GM18526 (cell line): Measurements from ENCODE around the gene MID2.

Experiments used
- POLR2A ChIP-seq: IDR thresholded peaks from 3 replicates; pipeline ENCODE4 v1.6.1; 2011; ENCODE audit not compliant: insufficient read length; ENCODE audit errors: extremely low read depth

MID2 gene

GRCh38 chrX:107825698-107826237, at the start of gene MID2:
Gene MID2, plus strand, starts transcription at chrX:107825866. Its CDS starts 561 bp downstream, at chrX:107826427.
- TF ChIP-seq POLR2A, result no peak

- no peak for TF ChIP-seq POLR2A
Observed at GRCh38 chrX:107776649-107777535, 48.8 kb upstream of the MID2 start.

- no peak for TF ChIP-seq POLR2A
Observed at GRCh38 chrX:107777536-107777832, 48.2 kb upstream of the MID2 start, which contains the start of gene NCBP2L. Gene NCBP2L, plus strand, starts transcription at chrX:107777733. Its CDS starts 16,488 bp downstream, at chrX:107794221.

- no peak for TF ChIP-seq POLR2A
Observed at GRCh38 chrX:107780525-107780924, 45.1 kb upstream of the MID2 start.

- no peak for TF ChIP-seq POLR2A
Observed at GRCh38 chrX:107787827-107788226, 37.8 kb upstream of the MID2 start.

- no peak for TF ChIP-seq POLR2A
Observed at GRCh38 chrX:107804427-107804826, 21.2 kb upstream of the MID2 start.

- TF ChIP-seq POLR2A, result no peak
Observed at GRCh38 chrX:107805179-107805578, 20.5 kb upstream of the MID2 start.

GRCh38 chrX:107818900-107819521, 6.7 kb upstream of the MID2 start:
- TF ChIP-seq POLR2A, result no peak

- TF ChIP-seq POLR2A, result no peak
Observed at GRCh38 chrX:107823042-107823441, 2.6 kb upstream of the MID2 start.

- no peak for TF ChIP-seq POLR2A
Observed at GRCh38 chrX:107823456-107823855, 2.2 kb upstream of the MID2 start.

GRCh38 chrX:107826238-107827029, 768 bp downstream of the MID2 start:
- TF ChIP-seq POLR2A, result no peak

GRCh38 chrX:107827030-107827831, 1.6 kb downstream of the MID2 start:
- no peak for TF ChIP-seq POLR2A

- no peak for TF ChIP-seq POLR2A
Observed at GRCh38 chrX:107827852-107828251, 2.2 kb downstream of the MID2 start.

GRCh38 chrX:107829878-107830277, 4.2 kb downstream of the MID2 start:
- no peak for TF ChIP-seq POLR2A
